Stimulated activated CD8-positive, alpha-beta memory T cell treated with anti-CD3 and anti-CD28 coated beads, Interleukin-4, amount 100 ng/mL, for 1 hour (primary cell): ENCODE results near the gene KIF21A.
A peak's percentile ranks its signal among the peaks of the same experiment; 100 is the strongest.
"Not testable (repeated sequence)": the region's sequence is repeated elsewhere in the genome, so short reads cannot be mapped to it uniquely, and the experiment has no call there.

ENCODE experiments used
- DNase-seq, 2 donors: peaks; one replicate each; pipeline ENCODE4 v3.0.0-alpha.2; 2020; ENCODE audit warnings: low read depth in 2 of 2, low spot score in 1 of 2

Gene KIF21A

GRCh38 chr12:39443081-39443928 lies at the start of gene KIF21A:
Gene KIF21A (minus strand): TSS chr12:39443120. CDS start chr12:39442970, 150 bp downstream.
- peak; percentile 70 to 78 for DNase-seq

GRCh38 chr12:39490500-39491282 lies 47.8 kb upstream of the KIF21A start:
- DNase-seq, result no peak

- DNase-seq, result no peak
Observed at GRCh38 chr12:39483597-39483996, 40.7 kb upstream of the KIF21A start.

- DNase-seq, result no peak
Observed at GRCh38 chr12:39483042-39483441, 40.1 kb upstream of the KIF21A start.

DNA sequence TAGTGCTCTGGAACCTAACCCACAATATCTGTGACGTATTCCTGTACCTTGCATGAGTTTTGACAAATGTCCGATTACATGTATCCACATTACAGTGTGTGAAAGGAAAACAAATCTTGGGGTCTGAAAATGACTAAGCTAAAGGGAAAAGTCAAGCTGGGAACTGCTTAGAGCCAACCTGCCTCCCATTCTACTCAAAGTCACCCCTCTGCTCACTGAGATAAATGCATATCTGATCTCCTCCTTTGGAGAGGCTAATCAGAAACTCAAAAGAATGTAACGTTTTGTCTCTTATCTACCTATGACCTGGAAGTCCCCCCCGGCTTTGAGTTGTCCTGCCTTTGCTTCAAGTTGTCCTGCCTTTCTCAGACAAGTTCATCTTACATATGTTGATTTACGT lies 34.0 kb upstream of the KIF21A start:
- no peak for DNase-seq

- DNase-seq, result no peak
Observed at GRCh38 chr12:39476121-39476520, 33.2 kb upstream of the KIF21A start.

GRCh38 chr12:39475136-39475535 lies 32.2 kb upstream of the KIF21A start:
- DNase-seq, result not testable (repeated sequence)

GRCh38 chr12:39467432-39467870 lies 24.5 kb upstream of the KIF21A start:
- no peak for DNase-seq

GRCh38 chr12:39464976-39465695 lies 22.2 kb upstream of the KIF21A start:
- no peak for DNase-seq

DNA sequence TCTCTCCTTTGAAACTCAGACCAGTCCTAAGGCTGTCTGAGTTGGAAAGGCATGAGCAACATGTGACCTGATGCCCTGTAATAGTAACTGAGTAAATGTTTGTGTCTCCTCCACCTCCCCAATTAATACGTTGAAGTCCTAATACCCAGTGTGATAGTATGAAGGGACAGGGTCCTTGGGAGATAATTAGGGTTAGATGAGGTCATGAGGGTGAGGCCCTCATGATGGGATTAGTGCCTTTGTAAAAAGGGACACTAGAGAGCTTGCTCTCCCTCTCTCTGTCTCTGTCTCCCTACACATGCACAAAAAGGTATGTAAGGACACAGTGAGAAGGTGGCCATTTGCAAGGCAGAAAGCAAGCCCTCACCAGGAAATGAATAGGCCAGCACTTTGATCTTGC lies 18.1 kb upstream of the KIF21A start:
- no peak for DNase-seq

DNA sequence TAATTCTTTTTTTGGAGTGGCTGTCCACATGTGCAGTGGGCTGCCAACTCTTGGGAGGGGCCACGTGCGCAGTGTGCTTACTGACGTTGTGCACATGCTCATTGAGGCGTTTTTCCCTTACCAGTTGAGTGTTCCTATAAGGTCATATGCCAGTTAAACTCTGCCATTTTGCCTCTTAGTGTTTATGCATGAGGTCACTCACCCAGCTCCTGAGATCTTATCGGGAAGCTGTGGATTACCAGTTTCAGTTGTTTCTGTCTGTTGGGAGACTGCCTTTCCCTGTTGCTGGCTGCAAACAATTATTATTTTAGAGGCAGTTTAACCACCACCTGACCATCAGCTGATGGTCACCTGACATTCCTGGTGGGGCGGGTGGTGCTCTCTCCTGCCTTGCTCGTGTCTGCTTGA lies 16.1 kb upstream of the KIF21A start:
- no peak for DNase-seq

DNA sequence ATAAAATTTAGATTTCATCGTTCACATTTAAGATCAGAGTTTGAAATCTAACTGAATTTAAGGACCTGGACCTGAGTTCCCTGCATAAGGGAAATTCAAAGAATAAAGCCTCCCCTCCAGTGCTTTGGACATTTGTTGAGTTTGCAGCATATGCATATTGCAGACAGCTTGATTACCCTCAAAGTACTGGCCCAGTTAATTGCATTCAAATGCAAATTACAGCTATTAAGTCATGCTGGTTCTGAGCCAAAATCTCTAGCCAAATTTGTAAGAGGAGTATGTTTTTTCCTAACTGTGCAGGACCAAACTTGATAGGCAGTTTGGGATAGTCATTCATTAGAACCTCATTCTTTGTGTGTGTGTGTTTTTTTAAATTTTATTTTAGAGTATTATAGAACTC lies 9.1 kb upstream of the KIF21A start:
- no peak for DNase-seq

DNA sequence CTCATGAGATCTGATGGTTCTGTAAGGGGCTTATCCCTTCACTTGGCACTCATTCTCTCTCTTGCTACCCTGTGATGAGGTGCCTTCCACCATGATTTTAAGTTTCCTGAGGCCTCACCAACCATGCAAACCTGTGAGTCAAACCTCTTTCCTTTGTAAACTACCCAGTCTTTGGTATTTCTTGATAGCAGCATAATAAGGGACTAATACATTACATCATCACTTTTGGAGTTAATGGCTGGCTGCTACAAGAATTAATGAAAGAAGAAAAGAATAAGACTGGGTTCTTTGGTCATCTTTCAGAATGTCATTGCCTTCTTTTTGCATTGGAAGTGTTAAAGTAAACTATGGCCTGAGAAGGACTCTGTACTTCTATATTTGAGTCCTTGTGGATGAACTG lies 5.1 kb upstream of the KIF21A start:
- no peak for DNase-seq

DNA sequence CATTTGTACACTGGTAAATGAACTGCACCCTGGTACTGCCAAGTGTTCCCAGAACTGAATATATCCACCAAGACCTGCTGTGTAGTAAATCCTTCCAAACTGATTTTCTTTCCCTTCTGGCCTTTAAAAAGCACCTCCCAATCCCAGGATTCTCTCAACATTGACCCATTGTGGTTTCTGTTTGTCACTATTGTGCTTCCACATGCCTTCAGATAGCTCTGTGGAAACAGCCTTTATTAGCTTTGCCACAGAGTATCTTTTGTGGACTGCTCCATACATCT lies 949 bp upstream of the KIF21A start:
- DNase-seq, result no peak

GRCh38 chr12:39442831-39443080 lies 164 bp downstream of the KIF21A start:
- DNase-seq, result no peak

DNA sequence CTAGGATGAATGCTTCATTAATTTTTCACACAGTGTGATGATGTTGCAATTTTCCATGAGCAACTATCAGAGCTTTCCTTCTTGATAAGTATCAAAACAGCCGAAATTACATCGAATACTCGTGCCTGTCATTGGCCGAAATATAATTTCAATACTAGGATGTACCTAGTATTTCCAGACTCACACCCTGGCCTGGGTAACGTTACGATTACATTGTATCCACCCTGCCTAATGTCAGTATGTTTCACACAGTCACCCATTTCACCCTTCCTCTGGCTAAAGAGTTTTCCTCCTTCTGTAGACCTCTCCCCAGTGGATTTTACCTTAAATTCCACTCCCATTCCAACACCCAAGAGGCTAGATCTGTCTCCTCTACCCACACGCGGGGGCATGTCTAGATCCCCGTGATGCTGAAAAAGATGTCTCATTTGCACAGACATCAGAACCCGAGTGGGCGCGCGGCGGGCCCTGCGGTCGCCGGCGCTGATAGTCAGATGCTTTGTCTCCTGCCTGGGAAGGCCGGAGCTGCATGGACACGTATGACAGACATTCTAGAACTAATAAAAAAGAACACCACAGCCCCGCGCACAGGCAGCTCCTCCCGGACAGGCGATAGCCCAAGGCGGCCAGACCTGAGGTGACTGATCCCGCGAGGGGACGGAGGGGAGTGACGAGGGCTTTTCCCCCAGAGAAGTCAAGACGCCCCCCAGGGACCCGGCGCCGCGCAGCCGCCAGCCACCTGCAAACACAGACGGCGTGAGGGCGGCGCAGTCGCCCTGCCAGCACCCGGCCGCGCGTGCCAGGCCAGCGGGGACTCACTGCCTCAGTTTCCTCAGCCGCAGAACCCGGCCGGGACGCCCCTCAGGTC lies 723 bp downstream of the KIF21A start:
- DNase-seq, result peak; percentile 2 to 13

DNA sequence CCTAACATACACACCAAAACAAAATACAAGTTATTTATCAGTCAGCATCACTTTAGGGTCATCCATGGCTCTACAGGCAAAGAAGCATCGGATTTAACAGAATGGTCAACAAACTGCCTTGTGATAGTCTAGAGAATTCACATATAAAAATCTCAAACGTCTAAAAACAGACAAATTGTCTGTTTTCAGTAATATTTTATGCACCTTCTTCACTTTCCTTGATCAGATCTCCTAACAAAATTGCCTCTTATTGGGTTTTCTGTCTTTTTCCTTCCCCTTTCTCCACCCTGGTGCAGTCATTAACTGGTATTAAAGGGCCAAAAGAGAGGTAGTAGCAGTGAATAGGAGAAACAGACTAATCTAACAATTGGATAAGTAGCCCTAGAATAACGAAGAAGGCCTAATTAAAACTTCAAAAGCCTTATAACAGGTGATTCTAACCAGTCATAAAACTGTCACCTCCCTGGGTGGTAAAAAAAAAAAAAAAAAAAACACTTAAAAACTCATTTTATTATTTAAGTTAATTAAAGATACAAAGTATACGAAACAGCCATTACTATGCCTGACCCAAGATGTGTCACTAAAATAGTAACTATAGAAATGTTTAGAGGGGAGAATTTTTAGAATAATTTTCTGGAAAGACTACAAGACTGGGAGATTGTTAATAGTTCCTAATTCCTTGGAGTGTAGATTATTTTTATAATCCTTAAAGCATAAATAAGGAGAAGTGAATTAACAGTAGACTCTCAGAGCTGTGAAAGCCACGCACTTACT lies 1.5 kb downstream of the KIF21A start:
- DNase-seq, result no peak

GRCh38 chr12:39440781-39441180 lies 2.1 kb downstream of the KIF21A start:
- DNase-seq, result no peak

DNA sequence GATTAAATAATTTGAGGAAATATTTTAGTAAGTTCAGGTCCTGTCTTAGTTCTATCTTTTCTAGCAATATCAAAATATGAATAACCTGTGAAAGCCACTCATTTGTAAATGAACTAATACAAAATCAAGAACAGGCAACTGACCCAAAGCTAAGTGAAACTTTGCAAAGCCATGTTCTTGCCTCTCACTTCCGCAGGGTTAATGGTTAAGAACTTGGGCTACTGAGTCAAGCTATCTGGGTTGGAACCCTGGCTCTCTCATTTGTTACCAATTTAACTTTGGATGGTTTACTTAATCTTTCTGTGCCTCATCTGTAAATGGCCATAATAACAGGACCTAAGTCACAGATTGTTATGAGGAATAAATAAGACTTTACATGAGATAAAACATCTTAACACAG lies 2.8 kb downstream of the KIF21A start:
- DNase-seq, result no peak

DNA sequence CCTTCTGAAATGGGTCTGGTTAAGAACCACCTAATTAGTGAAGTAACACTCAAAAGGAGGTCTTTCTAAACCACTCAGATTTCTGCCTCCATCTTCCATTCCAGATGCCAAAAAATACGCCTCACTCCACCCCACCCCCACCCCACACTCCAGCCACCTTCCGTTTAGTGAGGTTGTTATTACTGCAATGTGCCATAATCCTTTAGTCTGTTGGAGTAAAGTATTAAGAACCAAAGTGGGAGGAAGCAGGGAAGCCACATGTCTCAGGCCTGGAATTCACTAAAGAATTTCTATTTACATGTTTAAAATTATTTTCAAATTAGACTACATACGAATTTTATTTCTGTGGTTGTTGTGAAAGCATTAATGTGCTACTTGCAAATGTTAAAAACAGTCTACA lies 7.4 kb downstream of the KIF21A start:
- DNase-seq, result no peak
